ENCODE measurements around the gene CXCL14. TPM values are rescaled to one million over a fixed set of nuclear protein-coding genes. Genes with fewer than 3 reads are reported as not detected.

Gene CXCL14
- total RNA-seq, 1 donor from 2014 or later = not detected

- Mint-ChIP-seq H3K4me1 (ENCODE audit: low read depth) (no peaks in the 10 kb centered on the region), H3K4me3 (ENCODE audit: unreplicated experiment) (no peak overlapping the region), H3K36me3 (ENCODE audit: low read depth) (no peaks in the 10 kb centered on the region), H3K27me3 (ENCODE audit: low read depth) (peaks cover 51% of the 10 kb centered on the region), H3K27ac (ENCODE audit: unreplicated experiment) (no peak overlapping the region), H3K9me3 (ENCODE audit: low read depth) (no peaks in the 10 kb centered on the region)
- TF ChIP-seq, protein P1, sequence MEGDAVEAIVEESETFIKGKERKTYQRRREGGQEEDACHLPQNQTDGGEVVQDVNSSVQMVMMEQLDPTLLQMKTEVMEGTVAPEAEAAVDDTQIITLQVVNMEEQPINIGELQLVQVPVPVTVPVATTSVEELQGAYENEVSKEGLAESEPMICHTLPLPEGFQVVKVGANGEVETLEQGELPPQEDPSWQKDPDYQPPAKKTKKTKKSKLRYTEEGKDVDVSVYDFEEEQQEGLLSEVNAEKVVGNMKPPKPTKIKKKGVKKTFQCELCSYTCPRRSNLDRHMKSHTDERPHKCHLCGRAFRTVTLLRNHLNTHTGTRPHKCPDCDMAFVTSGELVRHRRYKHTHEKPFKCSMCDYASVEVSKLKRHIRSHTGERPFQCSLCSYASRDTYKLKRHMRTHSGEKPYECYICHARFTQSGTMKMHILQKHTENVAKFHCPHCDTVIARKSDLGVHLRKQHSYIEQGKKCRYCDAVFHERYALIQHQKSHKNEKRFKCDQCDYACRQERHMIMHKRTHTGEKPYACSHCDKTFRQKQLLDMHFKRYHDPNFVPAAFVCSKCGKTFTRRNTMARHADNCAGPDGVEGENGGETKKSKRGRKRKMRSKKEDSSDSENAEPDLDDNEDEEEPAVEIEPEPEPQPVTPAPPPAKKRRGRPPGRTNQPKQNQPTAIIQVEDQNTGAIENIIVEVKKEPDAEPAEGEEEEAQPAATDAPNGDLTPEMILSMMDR (IDR thresholded peaks at IDR 0.05) = no peak
- no peak for DNase-seq (ENCODE audit: low spot score)
Observed at GRCh38 chr5:135608361-135608760, 29.6 kb upstream of the CXCL14 start.

- TF ChIP-seq, protein P1 (IDR thresholded peaks at IDR 0.05) = no peak
- H3K4me1 Mint-ChIP-seq (ENCODE audit: low read depth) = no peaks in the 10 kb centered on the region
- H3K4me3 Mint-ChIP-seq (ENCODE audit: unreplicated experiment) = no peak overlapping the region
- no peaks in the 10 kb centered on the region for H3K9me3 Mint-ChIP-seq (ENCODE audit: low read depth)
- H3K27me3 Mint-ChIP-seq (ENCODE audit: low read depth) = peaks cover 38% of the 10 kb centered on the region
- no peak overlapping the region for H3K27ac Mint-ChIP-seq (ENCODE audit: unreplicated experiment)
- H3K36me3 Mint-ChIP-seq (ENCODE audit: low read depth) = no peaks in the 10 kb centered on the region
- no peak for DNase-seq (ENCODE audit: low spot score)
Observed at GRCh38 chr5:135606431-135606830, 27.6 kb upstream of the CXCL14 start.

GRCh38 chr5:135605221-135605620 lies 26.4 kb upstream of the CXCL14 start:
- DNase-seq (ENCODE audit: low spot score) = no peak
- no peaks in the 10 kb centered on the region for H3K4me1 Mint-ChIP-seq (ENCODE audit: low read depth)
- peaks cover 38% of the 10 kb centered on the region for H3K27me3 Mint-ChIP-seq (ENCODE audit: low read depth)

GRCh38 chr5:135604056-135604455 lies 25.3 kb upstream of the CXCL14 start:
- H3K36me3 Mint-ChIP-seq (ENCODE audit: low read depth) = no peaks in the 10 kb centered on the region
- H3K27me3 Mint-ChIP-seq (ENCODE audit: low read depth) = peaks cover 36% of the 10 kb centered on the region

More at GRCh38 chr5:135605221-135605620, 26.4 kb upstream of the CXCL14 start:
- TF ChIP-seq, protein P1 (IDR thresholded peaks at IDR 0.05) = no peak
- no peak overlapping the region for H3K27ac Mint-ChIP-seq (ENCODE audit: unreplicated experiment)
- H3K4me3 Mint-ChIP-seq (ENCODE audit: unreplicated experiment) = no peak overlapping the region
- no peaks in the 10 kb centered on the region for H3K36me3 Mint-ChIP-seq (ENCODE audit: low read depth)
- no peaks in the 10 kb centered on the region for H3K9me3 Mint-ChIP-seq (ENCODE audit: low read depth)

GRCh38 chr5:135602882-135603721 lies 24.3 kb upstream of the CXCL14 start:
- DNase-seq (ENCODE audit: low spot score) = no peak
- H3K27ac Mint-ChIP-seq (ENCODE audit: unreplicated experiment) = no peak overlapping the region
- H3K4me1 Mint-ChIP-seq (ENCODE audit: low read depth) = no peaks in the 10 kb centered on the region
- no peaks in the 10 kb centered on the region for H3K36me3 Mint-ChIP-seq (ENCODE audit: low read depth)
- no peaks in the 10 kb centered on the region for H3K9me3 Mint-ChIP-seq (ENCODE audit: low read depth)
- TF ChIP-seq, protein P1 (IDR thresholded peaks at IDR 0.05) = no peak
- H3K4me3 Mint-ChIP-seq (ENCODE audit: unreplicated experiment) = no peak overlapping the region
- H3K27me3 Mint-ChIP-seq (ENCODE audit: low read depth) = peaks cover 33% of the 10 kb centered on the region

More at GRCh38 chr5:135604056-135604455, 25.3 kb upstream of the CXCL14 start:
- DNase-seq (ENCODE audit: low spot score) = no peak
- Mint-ChIP-seq H3K9me3 (ENCODE audit: low read depth) (no peaks in the 10 kb centered on the region), H3K27ac (ENCODE audit: unreplicated experiment) (no peak overlapping the region), H3K4me3 (ENCODE audit: unreplicated experiment) (no peak overlapping the region), H3K4me1 (ENCODE audit: low read depth) (no peaks in the 10 kb centered on the region)
- TF ChIP-seq, protein P1 (IDR thresholded peaks at IDR 0.05) = no peak

Measured in chondrocyte (in vitro differentiated cells).